ENCODE measurements around the gene ZNF514.

ZNF514 gene

GRCh38 chr2:95159690-95160449 lies at the start of gene ZNF514:
ZNF514 (minus strand) TSS chr2:95159848; CDS start chr2:95153253, 6,595 bp downstream.
- peak; percentile 73 to 82 for DNase-seq

GRCh38 chr2:95208106-95208505 lies 48.5 kb upstream of the ZNF514 start:
- DNase-seq, result no peak

DNA sequence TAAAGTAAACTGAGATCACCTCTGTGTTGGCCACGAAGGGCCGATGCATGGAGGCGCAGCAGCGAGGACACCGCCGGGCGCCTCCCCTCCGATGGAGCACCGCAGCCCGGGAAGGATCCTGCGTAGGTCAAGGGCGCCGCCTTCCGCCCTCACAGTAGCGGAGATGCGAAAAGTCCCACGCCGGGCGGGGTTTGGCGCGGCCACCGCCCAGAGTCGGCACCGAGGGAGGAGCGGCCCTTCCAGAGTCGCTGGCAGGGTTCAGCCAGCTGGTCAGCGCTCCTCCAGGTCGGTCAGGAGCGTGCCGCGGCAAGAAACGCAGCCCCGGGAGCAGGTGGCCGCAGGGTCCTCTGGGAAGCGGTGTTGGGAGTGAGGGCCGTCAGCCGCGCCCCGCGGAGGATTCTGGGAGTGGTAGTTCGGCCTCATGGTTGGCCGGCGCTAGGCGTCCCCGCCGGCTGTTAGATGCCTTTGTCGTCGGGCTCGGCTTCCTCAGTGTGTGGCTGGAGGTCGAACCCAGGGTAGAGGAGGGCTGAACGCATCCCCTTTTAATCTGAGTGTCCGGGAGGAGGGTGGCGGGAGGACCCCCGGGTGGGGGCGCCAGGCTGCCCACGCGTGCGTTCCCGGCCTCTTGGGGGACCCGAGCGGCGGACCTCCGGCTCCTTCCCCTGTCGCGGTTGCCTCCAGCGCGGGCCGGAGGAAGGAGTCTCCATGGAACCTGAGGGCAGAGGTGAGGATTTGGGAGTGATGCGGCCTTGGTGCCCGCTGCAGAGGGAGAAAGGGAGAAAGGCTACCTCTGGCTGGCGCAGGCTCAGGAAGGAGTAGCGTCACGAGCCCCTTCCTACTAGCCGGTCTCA lies 47.7 kb upstream of the ZNF514 start, which contains the start of gene ZNF892:
ZNF892 (plus strand) TSS at position 411 of the 851 bp plus-strand sequence; CDS start at position 706, 295 bp downstream.
- DNase-seq, result peak; percentile 87 to 91

GRCh38 chr2:95206096-95206495 lies 46.4 kb upstream of the ZNF514 start:
- no peak for DNase-seq

DNA sequence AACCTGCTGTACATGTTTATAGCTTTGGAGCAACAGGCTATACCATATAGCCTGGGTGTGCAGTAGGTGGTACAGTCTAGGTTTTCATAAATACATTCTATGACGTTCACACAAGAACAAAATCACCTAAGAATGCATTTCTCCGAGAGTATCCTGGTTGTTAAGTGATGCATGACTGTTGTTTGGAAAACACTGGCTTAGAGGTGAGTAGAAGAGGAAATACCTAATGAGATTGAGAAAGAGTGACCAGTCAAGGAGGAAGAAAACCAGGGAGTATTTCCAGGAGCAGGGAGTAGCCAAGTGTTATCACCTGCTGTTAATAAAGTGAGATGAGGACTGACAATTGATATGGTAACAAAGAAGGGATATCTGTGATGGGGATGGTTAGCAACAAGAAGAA lies 44.7 kb upstream of the ZNF514 start:
- DNase-seq, result no peak

DNA sequence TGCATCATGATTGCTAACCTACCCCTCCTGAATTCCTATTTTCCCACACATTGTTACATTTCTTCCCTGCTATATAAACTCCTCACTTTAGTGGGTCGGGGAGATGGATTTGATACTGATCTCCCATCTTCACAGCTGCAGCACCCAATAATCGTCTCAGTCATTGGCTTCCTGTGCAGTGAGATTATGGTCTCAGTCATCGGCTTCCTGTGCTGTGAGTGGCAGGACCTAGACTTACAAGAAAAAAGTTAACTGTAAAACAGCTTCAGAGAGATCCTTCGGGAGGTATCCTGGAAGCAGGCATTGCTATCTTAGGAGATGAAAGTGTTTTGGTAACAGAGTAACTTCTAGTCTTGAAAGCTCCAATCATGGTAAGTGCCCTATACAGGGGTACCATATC lies 44.3 kb upstream of the ZNF514 start:
- no peak for DNase-seq

DNA sequence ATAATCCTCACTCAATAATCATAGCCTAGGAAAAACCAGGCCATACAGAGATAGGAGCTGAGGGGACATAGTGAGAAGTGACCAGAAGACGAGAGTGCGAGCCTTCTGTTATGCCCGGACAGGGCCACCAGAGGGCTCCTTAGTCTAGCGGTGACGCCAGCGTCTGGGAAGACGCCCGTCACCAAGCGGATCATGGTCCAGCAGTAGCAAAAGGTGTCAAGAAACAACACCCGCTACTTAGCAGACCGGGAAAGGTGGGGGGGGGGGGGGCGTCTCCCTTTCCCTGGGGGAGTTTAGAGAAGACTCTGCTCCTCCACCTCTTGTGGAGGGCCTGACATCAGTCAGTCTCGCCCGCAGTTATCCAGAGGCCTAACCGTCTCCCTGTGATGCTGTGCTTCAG lies 33.3 kb upstream of the ZNF514 start:
- peak; percentile 67 to 73 for DNase-seq

DNA sequence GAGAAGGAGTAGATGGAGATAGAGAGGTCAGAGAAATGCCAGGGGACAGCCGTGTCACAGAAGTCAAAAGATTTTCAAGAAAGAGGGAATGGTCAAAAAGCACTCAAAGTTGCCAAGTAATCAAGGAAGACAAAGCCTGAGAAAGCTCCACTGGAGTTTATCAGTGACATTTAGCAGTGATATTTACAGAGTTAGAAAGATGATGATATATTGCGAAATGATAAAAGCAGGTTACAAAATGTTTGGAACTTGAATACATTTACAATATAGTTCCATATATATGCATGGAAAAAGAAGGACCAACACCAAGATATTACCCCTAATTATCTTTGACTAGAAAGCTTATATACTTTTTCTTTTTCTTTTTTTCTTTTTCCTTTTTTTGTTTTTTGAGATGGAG lies 26.3 kb upstream of the ZNF514 start:
- no peak for DNase-seq

GRCh38 chr2:95185197-95185596 lies 25.5 kb upstream of the ZNF514 start:
- no peak for DNase-seq

- no peak for DNase-seq
Measured at GRCh38 chr2:95181774-95182173, 22.1 kb upstream of the ZNF514 start.

DNA sequence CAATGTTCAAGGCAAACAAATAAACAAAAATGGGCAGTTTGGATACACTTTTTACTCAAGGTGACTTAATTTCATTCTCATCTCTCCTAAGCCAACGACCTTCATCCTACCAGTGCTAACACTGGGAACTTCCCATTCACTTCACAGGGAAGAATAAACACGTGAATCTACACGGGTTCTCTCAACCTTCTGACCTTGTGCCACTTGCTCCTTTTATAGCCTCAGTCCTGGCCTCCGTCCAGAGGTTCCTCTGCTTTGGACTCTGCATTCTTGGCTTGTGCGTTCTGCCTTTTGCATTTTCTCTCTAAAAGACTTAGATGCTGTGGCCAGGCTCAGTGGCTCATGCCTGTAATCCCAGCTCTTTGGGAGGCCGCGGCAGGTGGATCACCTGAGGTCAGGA lies 19.8 kb upstream of the ZNF514 start:
- no peak for DNase-seq

GRCh38 chr2:95174031-95174542 lies 14.4 kb upstream of the ZNF514 start:
- DNase-seq, result no peak

GRCh38 chr2:95171902-95172301 lies 12.3 kb upstream of the ZNF514 start:
- DNase-seq, result no peak

DNA sequence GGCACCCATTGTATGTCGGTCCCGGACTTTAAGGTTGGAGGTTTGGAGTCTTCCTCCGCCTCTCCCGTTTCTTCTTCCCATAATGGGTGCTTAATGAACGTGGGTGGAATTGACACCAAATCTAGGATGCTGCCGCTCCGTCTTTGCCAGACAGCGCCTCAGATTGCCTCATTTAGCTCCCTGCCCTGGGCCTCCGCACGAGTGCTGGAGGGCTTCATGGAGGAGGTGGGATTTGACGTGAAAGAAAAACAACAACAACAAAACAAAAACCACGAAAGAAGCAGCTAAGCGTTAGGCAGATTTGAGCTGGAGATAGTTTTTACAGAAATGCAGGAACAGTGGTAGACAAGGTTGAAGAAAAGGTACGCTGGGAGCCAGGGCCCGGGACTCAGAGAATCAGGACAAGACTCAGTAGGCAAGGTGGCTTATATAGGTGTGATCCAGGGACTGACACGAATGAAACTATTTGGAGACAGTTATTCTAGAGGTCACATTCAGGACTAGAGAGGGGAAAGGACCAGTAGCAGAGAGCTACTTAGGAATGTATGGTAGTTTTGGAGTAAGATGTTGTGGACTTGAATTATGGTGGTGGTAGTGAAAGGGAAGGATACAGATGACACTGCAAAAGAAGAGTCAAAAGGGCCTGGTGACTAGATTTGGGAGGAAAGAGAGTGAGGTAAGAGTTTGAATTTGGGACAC lies 6.6 kb upstream of the ZNF514 start:
- no peak for DNase-seq

GRCh38 chr2:95165371-95166064 lies 5.9 kb upstream of the ZNF514 start, which contains the start of gene ZNF2:
ZNF2 (plus strand) TSS chr2:95165809; CDS start chr2:95176227, 10,418 bp downstream.
- peak; percentile 97 for DNase-seq

DNA sequence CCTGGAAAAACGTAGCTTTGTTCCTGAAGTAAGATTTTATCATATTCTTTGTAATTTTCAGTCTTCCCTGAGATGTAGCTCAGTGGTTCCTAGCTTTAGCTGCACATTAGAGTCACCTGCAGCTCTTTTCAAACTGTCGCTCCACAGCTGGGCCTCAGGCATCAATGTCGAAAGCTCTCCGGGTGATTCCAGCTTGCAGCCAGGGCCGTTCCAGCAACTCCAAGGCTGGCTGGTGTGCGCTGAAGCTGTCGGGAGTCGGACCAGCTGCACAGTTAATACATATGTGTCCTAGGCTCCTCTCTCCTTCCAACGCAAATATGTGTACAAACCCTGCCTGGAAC lies 5.4 kb upstream of the ZNF514 start:
- DNase-seq, result no peak

GRCh38 chr2:95158891-95159619 lies 593 bp downstream of the ZNF514 start:
- DNase-seq, result peak; percentile 53 to 63

- DNase-seq, result no peak
Measured at GRCh38 chr2:95158441-95158840, 1.2 kb downstream of the ZNF514 start.

DNA sequence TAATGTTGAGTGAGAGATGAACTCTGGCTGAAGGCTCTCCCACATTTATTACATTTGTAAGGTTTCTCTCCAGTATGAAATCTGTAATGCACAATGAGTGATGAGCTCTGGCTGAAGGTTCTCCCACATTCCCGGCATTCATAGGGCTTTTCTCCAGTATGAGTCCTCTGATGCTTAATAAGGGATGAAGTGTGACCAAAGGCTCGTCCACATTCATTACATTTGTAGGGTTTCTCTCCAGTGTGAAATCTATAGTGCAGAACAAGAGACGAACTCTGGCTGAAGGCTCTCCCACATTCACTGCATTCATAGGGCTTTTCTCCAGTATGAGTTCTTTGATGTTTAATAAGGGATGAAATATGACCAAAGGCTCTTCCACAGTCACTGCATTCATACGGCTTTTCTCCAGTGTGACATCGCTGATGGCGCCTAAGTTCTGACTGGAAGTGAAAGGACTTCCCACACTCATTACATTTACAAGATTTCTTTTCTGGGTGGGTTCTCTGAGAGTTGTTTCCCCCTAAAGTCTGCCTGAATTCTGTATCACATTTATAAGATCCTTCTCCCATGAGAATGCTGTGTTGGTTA lies 10.2 kb downstream of the ZNF514 start:
- no peak for DNase-seq

DNA sequence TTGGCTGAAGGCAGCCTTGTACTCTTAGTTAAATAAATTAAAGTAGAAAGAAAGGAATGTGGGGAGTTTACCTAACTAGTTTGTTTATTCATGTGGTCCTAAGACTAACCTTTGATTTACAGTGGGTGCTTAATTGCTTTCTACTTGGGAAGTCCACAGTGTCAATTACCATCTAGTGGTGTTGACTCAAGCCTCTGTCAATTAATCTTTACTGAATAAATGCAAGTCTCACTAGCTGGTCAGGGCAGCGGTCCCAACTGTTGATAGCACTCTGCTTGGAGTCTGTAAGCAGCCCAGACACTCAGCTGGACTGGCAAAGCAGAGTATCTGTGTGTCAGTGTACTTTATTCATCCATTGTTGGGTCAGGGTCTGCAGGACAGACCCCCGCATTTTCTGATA lies 15.8 kb downstream of the ZNF514 start:
- no peak for DNase-seq

GRCh38 chr2:95138702-95139101 lies 20.9 kb downstream of the ZNF514 start:
- DNase-seq, result no peak
